CD8-positive, alpha-beta memory T cell (primary cell): ENCODE measurements around the gene RELN. TPM values are rescaled to one million over a fixed set of nuclear protein-coding genes. Genes with fewer than 3 reads are reported as not detected.

Experiments used
- polyA plus RNA-seq: library from polyadenylated mRNA; unstranded; fragments of 300-500 nt; fragmentation: Illumina TruSeq; gene quantifications from one replicate; pipeline ENCODE4 v1.2.3, GENCODE V29; 2021
- total RNA-seq, 2 experiments: library from RNA; stranded (reverse); gene quantifications; one replicate each; pipeline ENCODE4 v1.2.3, GENCODE V29; 2021

RELN gene
- total and polyA plus RNA-seq, 3 experiments from 2014 or later, result not detected

Other genes starting within 250 kb of the RELN start
- 10 to 100 TPM; 32.4 to 37.3 TPM for gene ORC5, start 218.4 kb upstream of the RELN start, total RNA-seq
- gene ORC5, start 218.4 kb upstream of the RELN start, polyA plus RNA-seq, result 21.2 TPM